GM12873 (cell line): ENCODE data around the gene SLC25A34.

ENCODE experiments used
- CTCF ChIP-seq: IDR thresholded peaks from 2 replicates; pipeline ENCODE4 v1.5.1; 2012; ENCODE audit warnings: low read depth, mild to moderate bottlenecking, moderate library complexity, low read length, control low read depth; ENCODE audit not compliant: insufficient read depth; ENCODE audit errors: missing control alignments

The SLC25A34 gene

GRCh38 chr1:15730936-15731335, 5.1 kb upstream of the SLC25A34 start:
- TF ChIP-seq CTCF: no peak

- no peak for TF ChIP-seq CTCF
Observed at GRCh38 chr1:15731735-15732685, 4.0 kb upstream of the SLC25A34 start.

GRCh38 chr1:15732686-15733081, 3.4 kb upstream of the SLC25A34 start:
- TF ChIP-seq CTCF: no peak

GRCh38 chr1:15733218-15733725, 2.8 kb upstream of the SLC25A34 start:
- TF ChIP-seq CTCF: no peak

GRCh38 chr1:15733726-15734226, 2.3 kb upstream of the SLC25A34 start:
- no peak for TF ChIP-seq CTCF

GRCh38 chr1:15734296-15734695, 1.8 kb upstream of the SLC25A34 start:
- TF ChIP-seq CTCF: no peak

GRCh38 chr1:15734901-15735300, 1.2 kb upstream of the SLC25A34 start:
- no peak for TF ChIP-seq CTCF
